HEK293 (cell line): ENCODE data around the gene ERP29.

Experiments used
- EGR2 ChIP-seq: fragments of 450-650 bp; formaldehyde crosslinking; IDR thresholded peaks from 2 replicates; pipeline ENCODE4 v1.5.1; 2016; ENCODE audit warnings: low read depth, missing biosample characterization, missing genetic modification characterization
- HOXD13 ChIP-seq: sonication (generic); formaldehyde crosslinking; IDR thresholded peaks from 2 replicates; pipeline ENCODE4 v1.8.0; 2022; ENCODE audit warnings: missing genetic modification reagents, borderline replicate concordance
- INSM2 ChIP-seq: fragments of 450-650 bp; formaldehyde crosslinking; IDR thresholded peaks from 2 replicates; pipeline ENCODE4 v1.5.1; 2016; ENCODE audit warnings: missing biosample characterization, missing genetic modification characterization
- KLF7 ChIP-seq: fragments of 450-650 bp; formaldehyde crosslinking; IDR thresholded peaks from 2 replicates; pipeline ENCODE4 v1.5.1; 2016; ENCODE audit warnings: missing biosample characterization, missing genetic modification characterization, borderline replicate concordance
- MYNN ChIP-seq: fragments of 450-650 bp; formaldehyde crosslinking; IDR thresholded peaks from 2 replicates; pipeline ENCODE4 v1.5.1; 2016; ENCODE audit warnings: missing biosample characterization, missing genetic modification characterization, borderline replicate concordance
- PBX3 ChIP-seq: sonication (generic); formaldehyde crosslinking; IDR thresholded peaks from 2 replicates; pipeline ENCODE4 v1.8.1; 2022; ENCODE audit warnings: mild to moderate bottlenecking, moderate library complexity, missing genetic modification reagents
- PRDM4 ChIP-seq: fragments of 450-650 bp; formaldehyde crosslinking; IDR thresholded peaks from 2 replicates; pipeline ENCODE4 v1.5.1; 2017; ENCODE audit warnings: missing biosample characterization, missing genetic modification characterization
- REST ChIP-seq: fragments of 450-650 bp; formaldehyde crosslinking; IDR thresholded peaks from 2 replicates; pipeline ENCODE4 v1.5.1; 2016; ENCODE audit warnings: missing biosample characterization, missing genetic modification characterization
- SCRT1 ChIP-seq: fragments of 450-650 bp; formaldehyde crosslinking; IDR thresholded peaks from 2 replicates; pipeline ENCODE4 v1.5.1; 2016; ENCODE audit warnings: missing biosample characterization, missing genetic modification characterization, borderline replicate concordance
- SCRT2 ChIP-seq: fragments of 450-650 bp; formaldehyde crosslinking; IDR thresholded peaks from 2 replicates; pipeline ENCODE4 v1.5.1; 2016; ENCODE audit warnings: missing biosample characterization, missing genetic modification characterization
- SETDB1 ChIP-seq: IDR thresholded peaks from one replicate; pipeline ENCODE4 v1.6.1; 2017; ENCODE audit warnings: mild to moderate bottlenecking, low read length, moderate library complexity, mixed read lengths; ENCODE audit not compliant: insufficient read length
- SP7 ChIP-seq: fragments of 450-650 bp; formaldehyde crosslinking; IDR thresholded peaks from 2 replicates; pipeline ENCODE4 v1.5.1; 2016; ENCODE audit warnings: missing biosample characterization, missing genetic modification characterization
- ZFP41 ChIP-seq: fragments of 450-650 bp; formaldehyde crosslinking; IDR thresholded peaks from 2 replicates; pipeline ENCODE4 v1.5.1; 2016; ENCODE audit warnings: missing biosample characterization, missing genetic modification characterization, borderline replicate concordance
- ZNF138 ChIP-seq: fragments of 450-650 bp; formaldehyde crosslinking; IDR thresholded peaks from 2 replicates; pipeline ENCODE4 v1.5.1; 2016; ENCODE audit warnings: missing biosample characterization, missing genetic modification characterization, borderline replicate concordance
- ZNF16 ChIP-seq: fragments of 450-650 bp; formaldehyde crosslinking; IDR thresholded peaks from 2 replicates; pipeline ENCODE4 v1.5.1; 2016; ENCODE audit warnings: low read depth, missing biosample characterization, missing genetic modification characterization
- ZNF184 ChIP-seq: fragments of 450-650 bp; IDR thresholded peaks from 2 replicates; pipeline ENCODE4 v1.5.1; 2018; ENCODE audit warnings: missing biosample characterization, mild to moderate bottlenecking, missing genetic modification characterization
- ZNF2 ChIP-seq: fragments of 450-650 bp; formaldehyde crosslinking; IDR thresholded peaks from 2 replicates; pipeline ENCODE4 v1.5.1; 2016; ENCODE audit warnings: missing biosample characterization, missing genetic modification characterization
- ZNF202 ChIP-seq: fragments of 450-650 bp; formaldehyde crosslinking; IDR thresholded peaks from 2 replicates; pipeline ENCODE4 v1.5.1; 2016; ENCODE audit warnings: missing biosample characterization, missing genetic modification characterization, borderline replicate concordance
- ZNF214 ChIP-seq: fragments of 450-650 bp; formaldehyde crosslinking; IDR thresholded peaks from 2 replicates; pipeline ENCODE4 v1.5.1; 2017; ENCODE audit warnings: missing biosample characterization, mild to moderate bottlenecking, missing genetic modification characterization, borderline replicate concordance
- ZNF221 ChIP-seq: fragments of 450-650 bp; formaldehyde crosslinking; IDR thresholded peaks from 2 replicates; pipeline ENCODE4 v1.5.1; 2017; ENCODE audit warnings: missing biosample characterization, missing genetic modification characterization, borderline replicate concordance
- ZNF24 ChIP-seq: fragments of 450-650 bp; formaldehyde crosslinking; IDR thresholded peaks from 2 replicates; pipeline ENCODE4 v1.5.1; 2016; ENCODE audit warnings: missing biosample characterization, missing genetic modification characterization
- ZNF248 ChIP-seq: fragments of 450-650 bp; formaldehyde crosslinking; IDR thresholded peaks from 2 replicates; pipeline ENCODE4 v1.5.1; 2017; ENCODE audit warnings: missing biosample characterization, missing genetic modification characterization
- ZNF37A ChIP-seq: fragments of 450-650 bp; IDR thresholded peaks from 2 replicates; pipeline ENCODE4 v1.5.1; 2018; ENCODE audit warnings: missing biosample characterization, missing genetic modification characterization
- ZNF416 ChIP-seq: fragments of 450-650 bp; formaldehyde crosslinking; IDR thresholded peaks from 2 replicates; pipeline ENCODE4 v1.5.1; 2016; ENCODE audit warnings: missing biosample characterization, missing genetic modification characterization
- ZNF510 ChIP-seq: fragments of 450-650 bp; formaldehyde crosslinking; IDR thresholded peaks from 2 replicates; pipeline ENCODE4 v1.5.1; 2018; ENCODE audit warnings: mild to moderate bottlenecking, missing genetic modification characterization, missing biosample characterization; ENCODE audit not compliant: insufficient replicate concordance
- ZNF521 ChIP-seq: fragments of 450-650 bp; formaldehyde crosslinking; IDR thresholded peaks from 2 replicates; pipeline ENCODE4 v1.5.1; 2017; ENCODE audit warnings: missing biosample characterization, mild to moderate bottlenecking, missing genetic modification characterization
- ZNF623 ChIP-seq: fragments of 450-650 bp; formaldehyde crosslinking; IDR thresholded peaks from 2 replicates; pipeline ENCODE4 v1.5.1; 2016; ENCODE audit warnings: missing biosample characterization, missing genetic modification characterization
- ZNF629 ChIP-seq: fragments of 450-650 bp; formaldehyde crosslinking; IDR thresholded peaks from 2 replicates; pipeline ENCODE4 v1.5.1; 2017; ENCODE audit warnings: missing biosample characterization, missing genetic modification characterization
- ZNF692 ChIP-seq: fragments of 450-650 bp; formaldehyde crosslinking; IDR thresholded peaks from 2 replicates; pipeline ENCODE4 v1.5.1; 2016; ENCODE audit warnings: missing biosample characterization, missing genetic modification characterization

The ERP29 gene

GRCh38 chr12:112013601-112014402 is 576 bp downstream of the ERP29 start (continued):
- TF ChIP-seq REST (tag by site-specific recombination) = no peak
- no peak for TF ChIP-seq KLF7 (tag by site-specific recombination)
- 0 out of 2 replicates have a peak, but pooled peaks have one; percentile 51 for TF ChIP-seq ZNF2 (tag by site-specific recombination)
- TF ChIP-seq EGR2 (tag by site-specific recombination) = no peak; the same call in 1 of the 2 replicates
- TF ChIP-seq ZNF214 (tag by site-specific recombination) = no peak
- TF ChIP-seq MYNN = peak; percentile 43; the same call in 1 of the 2 replicates
- TF ChIP-seq ZNF510 (tag by site-specific recombination) = no peak
- TF ChIP-seq SP7 (tag by site-specific recombination) = peak; percentile 66; the same call in 1 of the 2 replicates
- peak; percentile 67 for TF ChIP-seq SETDB1
- TF ChIP-seq PRDM4 (tag by site-specific recombination) = no peak
- TF ChIP-seq ZNF629 (tag by site-specific recombination) = peak; percentile 62
- TF ChIP-seq SCRT2 (tag by site-specific recombination) = peak; percentile 16
- 0 out of 2 replicates have a peak, but pooled peaks have one; percentile 18 for TF ChIP-seq ZNF184 (tag by site-specific recombination)
- TF ChIP-seq PBX3 = no peak
- no peak for TF ChIP-seq ZNF37A (tag by site-specific recombination)
- no peak for TF ChIP-seq ZNF202 (tag by site-specific recombination)
- TF ChIP-seq ZNF221 (tag by site-specific recombination) = no peak
- no peak for TF ChIP-seq ZNF138 (tag by site-specific recombination)
- TF ChIP-seq HOXD13 (CRISPR knock-in tag) = no peak
- TF ChIP-seq ZNF248 (tag by site-specific recombination) = no peak
- TF ChIP-seq ZNF16 (tag by site-specific recombination) = no peak
- TF ChIP-seq ZNF24 (tag by site-specific recombination) = no peak; the same call in 1 of the 2 replicates
- TF ChIP-seq ZNF416 (tag by site-specific recombination) = no peak
- TF ChIP-seq SCRT1 (tag by site-specific recombination) = peak; percentile 56; the same call in 1 of the 2 replicates
- TF ChIP-seq ZNF623 (tag by site-specific recombination) = no peak
- TF ChIP-seq ZNF692 (tag by site-specific recombination) = peak; percentile 61; the same call in 1 of the 2 replicates
- no peak for TF ChIP-seq INSM2 (tag by site-specific recombination)
- no peak for TF ChIP-seq ZFP41 (tag by site-specific recombination)
- TF ChIP-seq ZNF521 (tag by site-specific recombination) = no peak
